ENCODE results near the gene ILK.

The ILK gene

GRCh38 chr11:6656936-6657335, 53.4 kb downstream of the ILK start:
- DNase-seq (ENCODE audit: low read depth, low spot score): no peak

- DNase-seq (ENCODE audit: low read depth, low spot score): no peak
Measured at GRCh38 chr11:6657346-6657745, 53.8 kb downstream of the ILK start.

GRCh38 chr11:6658647-6659046, 55.1 kb downstream of the ILK start:
- no peak for DNase-seq (ENCODE audit: low read depth, low spot score)

Data from activated naive CD8-positive, alpha-beta T cell treated with anti-CD3 and anti-CD28 coated beads, Interleukin-2, amount 50 U/mL, for 16 hours (primary cell).